GM13976 (cell line): ENCODE data around the gene MBTPS1.

Experiments
- DNase-seq: peaks from one replicate; pipeline ENCODE4 v3.0.0; 2012; ENCODE audit warnings: low spot score
- in situ Hi-C: fragments of 300-500 bp; cut with MboI; formaldehyde crosslinking; loops from one replicate; pipeline ENCODE4 v1.12.0; 2022; ENCODE audit warnings: low sequenced_read_pairs, mixed read lengths, inconsistent platforms; ENCODE audit not compliant: unreplicated experiment
- TF ChIP-seq, protein P1 (sequence below): IDR thresholded peaks from 2 replicates; pipeline ENCODE4 v1.5.1; 2012; ENCODE audit warnings: borderline replicate concordance, mild to moderate bottlenecking; ENCODE audit not compliant: insufficient read depth; ENCODE audit errors: extremely low read depth, missing control alignments, control extremely low read depth

MBTPS1 gene

GRCh38 chr16:84104231-84104630 lies 12.5 kb downstream of the MBTPS1 start:
- no peak for DNase-seq
- in situ Hi-C loops, result no loop called here
- TF ChIP-seq, protein P1, sequence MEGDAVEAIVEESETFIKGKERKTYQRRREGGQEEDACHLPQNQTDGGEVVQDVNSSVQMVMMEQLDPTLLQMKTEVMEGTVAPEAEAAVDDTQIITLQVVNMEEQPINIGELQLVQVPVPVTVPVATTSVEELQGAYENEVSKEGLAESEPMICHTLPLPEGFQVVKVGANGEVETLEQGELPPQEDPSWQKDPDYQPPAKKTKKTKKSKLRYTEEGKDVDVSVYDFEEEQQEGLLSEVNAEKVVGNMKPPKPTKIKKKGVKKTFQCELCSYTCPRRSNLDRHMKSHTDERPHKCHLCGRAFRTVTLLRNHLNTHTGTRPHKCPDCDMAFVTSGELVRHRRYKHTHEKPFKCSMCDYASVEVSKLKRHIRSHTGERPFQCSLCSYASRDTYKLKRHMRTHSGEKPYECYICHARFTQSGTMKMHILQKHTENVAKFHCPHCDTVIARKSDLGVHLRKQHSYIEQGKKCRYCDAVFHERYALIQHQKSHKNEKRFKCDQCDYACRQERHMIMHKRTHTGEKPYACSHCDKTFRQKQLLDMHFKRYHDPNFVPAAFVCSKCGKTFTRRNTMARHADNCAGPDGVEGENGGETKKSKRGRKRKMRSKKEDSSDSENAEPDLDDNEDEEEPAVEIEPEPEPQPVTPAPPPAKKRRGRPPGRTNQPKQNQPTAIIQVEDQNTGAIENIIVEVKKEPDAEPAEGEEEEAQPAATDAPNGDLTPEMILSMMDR, result no peak

DNA sequence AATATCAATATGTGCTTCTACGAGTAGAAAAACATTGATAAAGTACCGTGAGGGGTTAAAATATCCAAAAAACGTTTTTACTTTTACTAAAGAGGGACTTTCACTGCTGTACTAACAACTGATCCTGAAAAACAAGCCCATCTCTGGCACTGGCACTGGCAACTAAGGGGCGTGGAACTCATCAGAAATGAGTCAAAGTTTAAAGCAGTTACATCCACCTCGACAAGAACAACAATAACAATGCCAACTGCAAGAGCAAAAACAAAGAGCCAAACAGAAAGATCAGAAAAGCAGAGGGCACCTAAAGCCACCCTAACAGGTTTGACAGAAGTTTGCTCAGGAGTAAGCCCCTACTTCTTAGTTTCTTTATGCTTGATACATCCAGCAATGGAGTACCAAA lies 13.1 kb downstream of the MBTPS1 start:
- in situ Hi-C loops, result no loop called here
- no peak for DNase-seq
- TF ChIP-seq, protein P1, result no peak

DNA sequence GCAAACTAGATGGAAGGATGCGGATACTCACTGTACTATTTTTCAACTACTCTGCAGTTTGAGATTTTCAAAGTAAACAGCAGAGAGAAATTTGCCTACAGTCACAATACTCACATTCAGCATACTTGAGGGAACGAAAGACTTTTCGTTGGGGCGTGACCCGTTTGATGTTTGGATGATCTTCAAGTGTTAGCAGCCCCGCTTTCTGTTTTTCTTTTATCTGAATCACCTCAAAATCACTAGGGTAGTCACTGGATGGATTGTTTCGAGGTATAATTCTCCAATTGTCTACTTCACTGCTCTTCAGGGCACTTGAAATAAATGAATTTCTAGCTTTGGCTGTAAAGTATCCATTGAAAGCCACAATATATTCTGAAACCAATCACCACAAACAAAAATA lies 17.8 kb downstream of the MBTPS1 start:
- DNase-seq, result no peak
- TF ChIP-seq, protein P1, result no peak
- in situ Hi-C loops, result no loop called here

GRCh38 chr16:84096447-84097005 lies 20.2 kb downstream of the MBTPS1 start:
- in situ Hi-C loops, result no loop called here
- no peak for DNase-seq
- TF ChIP-seq, protein P1, result no peak

GRCh38 chr16:84095466-84095865 lies 21.3 kb downstream of the MBTPS1 start:
- TF ChIP-seq, protein P1, result no peak
- DNase-seq, result no peak
- in situ Hi-C loops, result no loop called here

GRCh38 chr16:84093879-84094270 lies 22.9 kb downstream of the MBTPS1 start:
- in situ Hi-C loops, result no loop called here
- TF ChIP-seq, protein P1, result no peak
- DNase-seq, result no peak

GRCh38 chr16:84093120-84093878 lies 23.4 kb downstream of the MBTPS1 start:
- no peak for DNase-seq
- in situ Hi-C loops, result no loop called here
- TF ChIP-seq, protein P1, result no peak
